Measurements from ENCODE around the gene CD177. TPM values are rescaled to one million over a fixed set of nuclear protein-coding genes. Genes with fewer than 3 reads are reported as not detected.

The CD177 gene
- total RNA-seq, 2 experiments from 2014 or later, result not detected

Other genes with a start within 250 kb of the CD177 start
- not detected for gene PSG5, start 167.2 kb upstream of the CD177 start, total RNA-seq
- gene PSG4, start 148.0 kb upstream of the CD177 start, total RNA-seq, result not detected
- not detected for gene PSG9, start 84.2 kb upstream of the CD177 start, total RNA-seq
- gene TEX101, start 61.2 kb downstream of the CD177 start, total RNA-seq, result not detected
- 1 to 10 TPM in 1 of 2 experiments, under 1 TPM in 1; 0.63 to 1.0 TPM for gene LYPD3, start 111.9 kb downstream of the CD177 start, total RNA-seq
- gene PHLDB3, start 151.1 kb downstream of the CD177 start, total RNA-seq, result 10 to 100 TPM; 12.0 to 15.2 TPM
- gene ETHE1, start 173.5 kb downstream of the CD177 start, total RNA-seq, result 10 to 100 TPM; 90.7 to 91.1 TPM
- gene ZNF575, start 179.5 kb downstream of the CD177 start, total RNA-seq, result 1 to 10 TPM; 4.1 to 4.8 TPM
- 10 to 100 TPM; 42.5 to 46.1 TPM for gene XRCC1, start 221.8 kb downstream of the CD177 start, total RNA-seq
- 1 to 10 TPM; 3.7 to 4.4 TPM for gene PINLYP, start 222.1 kb downstream of the CD177 start, total RNA-seq
- 10 to 100 TPM; 15.3 to 16.5 TPM for gene IRGQ, start 242.4 kb downstream of the CD177 start, total RNA-seq
- 10 to 100 TPM; 13.2 to 13.5 TPM for gene ZNF576, start 242.9 kb downstream of the CD177 start, total RNA-seq